Panc1 (cell line): ENCODE measurements around the gene APBB1IP. TPM values are rescaled to one million over a fixed set of nuclear protein-coding genes. Genes with fewer than 3 reads are reported as not detected.

Experiments
- ATAC-seq: fragments of 200-7000 bp; cut with Tn5 transposase; 2 replicates; pipeline ENCODE4 v1.9.1; 2020; ENCODE audit warnings: mild to moderate bottlenecking, moderate library complexity
- BruUV-seq: library from RNA; stranded (reverse); fragments of 400-500 nt; replicated peaks from 2 replicates; lab custom pipeline; 2021; lab: Mats Ljungman, UMichigan
- CTCF ChIA-PET: fragments of 300-600 bp; sonication (Branson Sonifier 250); formaldehyde crosslinking; loops from one replicate; lab custom pipeline; 2022; ENCODE audit warnings: antibody characterized with exemption; lab: Charles Lee
- POLR2A ChIA-PET: fragments of 300-600 bp; sonication (Branson Sonifier 250); formaldehyde crosslinking; loops from one replicate; lab custom pipeline; 2022; ENCODE audit warnings: antibody characterized with exemption; lab: Charles Lee
- DNase-seq: peaks from one replicate; pipeline ENCODE4 v3.0.0-alpha.2; 2010; ENCODE audit warnings: low read depth, low spot score
- H3K27ac ChIP-seq: 2 replicates; pipeline ENCODE4 v1.5.1; 2011; ENCODE audit warnings: mild to moderate bottlenecking, low read length, inconsistent platforms
- H3K27me3 ChIP-seq: fragments of 200-500 bp; sonication (Bioruptor generic); 2 replicates; pipeline ENCODE4 v1.6.0; 2014; ENCODE audit warnings: low read length, inconsistent platforms; ENCODE audit not compliant: control insufficient read depth, insufficient read depth
- H3K36me3 ChIP-seq: fragments of 200-500 bp; sonication (Bioruptor generic); 2 replicates; pipeline ENCODE4 v1.5.1; 2014; ENCODE audit warnings: inconsistent platforms, mild to moderate bottlenecking, low read length, moderate library complexity; ENCODE audit not compliant: control insufficient read depth, insufficient read depth
- H3K4me1 ChIP-seq: 2 replicates; pipeline ENCODE4 v1.5.1; 2011; ENCODE audit warnings: inconsistent platforms, mild to moderate bottlenecking, low read length, moderate library complexity; ENCODE audit not compliant: control insufficient read depth, insufficient read depth
- H3K4me3 ChIP-seq, 2 experiments: 2 replicates each; pipeline ENCODE4 v1.5.1; 2011 to 2012; ENCODE audit warnings: low read depth in 2 of 2, low read length in 2 of 2, mild to moderate bottlenecking in 2 of 2, inconsistent platforms in 1 of 2, moderate library complexity in 1 of 2
- H3K9me3 ChIP-seq: fragments of 200-500 bp; sonication (Bioruptor generic); 2 replicates; pipeline ENCODE4 v1.5.1; 2014; ENCODE audit warnings: low read depth, mild to moderate bottlenecking, inconsistent platforms, low read length, moderate library complexity; ENCODE audit not compliant: control insufficient read depth, insufficient read depth
- CTCF ChIP-seq: fragments of 450-650 bp; IDR thresholded peaks from 2 replicates; pipeline ENCODE4 v1.5.1; 2017; ENCODE audit warnings: mild to moderate bottlenecking
- POLR2AphosphoS5 ChIP-seq: IDR thresholded peaks from 2 replicates; pipeline ENCODE4 v1.6.1; 2012; ENCODE audit warnings: mild to moderate bottlenecking, low read depth, low read length, moderate library complexity
- REST ChIP-seq, 2 experiments: IDR thresholded peaks; 2 replicates each; pipeline ENCODE4 v1.6.1; 2011 to 2012; ENCODE audit warnings: low read depth in 2 of 2, control low read depth in 1 of 2, low read length in 1 of 2, mild to moderate bottlenecking in 1 of 2, moderate library complexity in 1 of 2; ENCODE audit not compliant: insufficient read depth in 1 of 2
- SIN3A ChIP-seq: IDR thresholded peaks from 2 replicates; pipeline ENCODE4 v1.6.1; 2012; ENCODE audit warnings: low read depth, mild to moderate bottlenecking, low read length, moderate library complexity, borderline replicate concordance; ENCODE audit not compliant: insufficient read depth
- TCF7L2 ChIP-seq: IDR thresholded peaks from 2 replicates; pipeline ENCODE4 v1.6.1; 2011; ENCODE audit warnings: mild to moderate bottlenecking, low read depth, low read length, inconsistent platforms
- in situ Hi-C: cut with HindIII; loops from 2 replicates; pipeline ENCODE4 v1.10.0; 2016; ENCODE audit warnings: low sequenced_read_pairs, low pct_unique_long_range_greater_than_20kb
- intact Hi-C: fragments of 100-400 bp; cut with micrococcal nuclease; formaldehyde crosslinking; loops from one replicate; pipeline ENCODE4 v1.10.0; 2022; ENCODE audit not compliant: unreplicated experiment
- total RNA-seq: library from RNA; stranded (reverse); gene quantifications from one replicate; pipeline ENCODE4 v1.2.1, GENCODE V29; 2021; ENCODE audit not compliant: unreplicated experiment

The APBB1IP gene
- total RNA-seq, 1 experiment from 2014 or later = 0.21 TPM

- Histone ChIP-seq H3K4me1 (no peaks in the 10 kb centered on the region), H3K9me3 (no peaks in the 10 kb centered on the region), H3K27me3 (no peaks in the 10 kb centered on the region), H3K27ac (no peak overlapping the region), H3K4me3 (no peak overlapping the region), H3K36me3 (no peaks in the 10 kb centered on the region)
- intact Hi-C loops = no loop called here
- TF ChIP-seq SIN3A = no peak
- no peak for TF ChIP-seq REST (IDR thresholded peaks at IDR 0.05; ENCODE audit: insufficient read depth in 1 of 2, low read depth in 2 of 2, low read length in 1 of 2)
- no peak for TF ChIP-seq CTCF
- no peak for TF ChIP-seq TCF7L2
- TF ChIP-seq POLR2AphosphoS5 = no peak
- POLR2A ChIA-PET = no interaction called here
- CTCF ChIA-PET = no interaction called here
- ATAC-seq (no peak), DNase-seq (no peak)
- in situ Hi-C loops = no loop called here
- no TSS peak for BruUV-seq
These were observed 75.0 kb downstream of the APBB1IP start for GRCh38 chr10:26513101-26513500.

- ChIA-PET POLR2A (no interaction called here), CTCF (no interaction called here)
- ATAC-seq = no peak
- no peak overlapping the region for H3K27ac ChIP-seq
- H3K4me3 ChIP-seq = no peak overlapping the region
- intact Hi-C loops (no loop called here), in situ Hi-C loops (no loop called here)
- no TSS peak for BruUV-seq
- no peaks in the 10 kb centered on the region for H3K27me3 ChIP-seq
- no peaks in the 10 kb centered on the region for H3K9me3 ChIP-seq
- no peaks in the 10 kb centered on the region for H3K4me1 ChIP-seq
- TF ChIP-seq POLR2AphosphoS5 (no peak), TCF7L2 (no peak), SIN3A (no peak), CTCF (no peak), REST (IDR thresholded peaks at IDR 0.05; ENCODE audit: insufficient read depth in 1 of 2, low read depth in 2 of 2, low read length in 1 of 2) (no peak)
- no peak for DNase-seq
- H3K36me3 ChIP-seq = no peaks in the 10 kb centered on the region
These were observed 78.5 kb downstream of the APBB1IP start for GRCh38 chr10:26516540-26517101.
